IPS-18a (cell line): ENCODE results near the gene ROBO1.

ENCODE experiments used
- H3K27ac ChIP-seq: one replicate; pipeline ENCODE4 v1.5.1; 2013; ENCODE audit warnings: low read length
- H3K27me3 ChIP-seq: one replicate; pipeline ENCODE4 v1.6.1; 2013; ENCODE audit warnings: mild to moderate bottlenecking, low read length; ENCODE audit not compliant: control insufficient read depth, insufficient read depth
- H3K36me3 ChIP-seq: one replicate; pipeline ENCODE4 v1.6.1; 2013; ENCODE audit warnings: low read depth, low read length; ENCODE audit not compliant: control insufficient read depth
- H3K4me1 ChIP-seq: one replicate; pipeline ENCODE4 v1.6.1; 2013; ENCODE audit warnings: low read depth, low read length; ENCODE audit not compliant: control insufficient read depth
- H3K4me3 ChIP-seq: one replicate; pipeline ENCODE4 v1.5.1; 2013; ENCODE audit warnings: low read length
- H3K9ac ChIP-seq: one replicate; pipeline ENCODE4 v1.6.1; 2013; ENCODE audit warnings: mild to moderate bottlenecking, low read length, moderate library complexity
- H3K9me3 ChIP-seq: one replicate; pipeline ENCODE4 v1.6.1; 2013; ENCODE audit warnings: low read depth, low read length; ENCODE audit not compliant: control insufficient read depth

The ROBO1 gene

GRCh38 chr3:79497447-79498111, 270.2 kb downstream of the ROBO1 start:
- Histone ChIP-seq H3K9ac (no peak overlapping the region), H3K27ac (no peak overlapping the region), H3K27me3 (no peaks in the 10 kb centered on the region), H3K9me3 (no peaks in the 10 kb centered on the region), H3K36me3 (no peaks in the 10 kb centered on the region), H3K4me3 (no peak overlapping the region), H3K4me1 (no peaks in the 10 kb centered on the region)

- Histone ChIP-seq H3K27me3 (no peaks in the 10 kb centered on the region), H3K9ac (no peak overlapping the region), H3K9me3 (no peaks in the 10 kb centered on the region), H3K27ac (no peak overlapping the region), H3K4me3 (no peak overlapping the region), H3K36me3 (no peaks in the 10 kb centered on the region), H3K4me1 (peaks cover 6% of the 10 kb centered on the region)
These were observed 276.7 kb downstream of the ROBO1 start for GRCh38 chr3:79491029-79491641.

GRCh38 chr3:79490165-79491028, 277.4 kb downstream of the ROBO1 start:
- no peak overlapping the region for H3K4me3 ChIP-seq
- H3K9ac ChIP-seq: no peak overlapping the region
- no peaks in the 10 kb centered on the region for H3K9me3 ChIP-seq
- H3K36me3 ChIP-seq: no peaks in the 10 kb centered on the region
- no peaks in the 10 kb centered on the region for H3K27me3 ChIP-seq
- peaks cover 6% of the 10 kb centered on the region for H3K4me1 ChIP-seq
- no peak overlapping the region for H3K27ac ChIP-seq

- H3K4me1 ChIP-seq: peaks cover 6% of the 10 kb centered on the region
- H3K27ac ChIP-seq: no peak overlapping the region
- no peaks in the 10 kb centered on the region for H3K9me3 ChIP-seq
- no peak overlapping the region for H3K4me3 ChIP-seq
- H3K36me3 ChIP-seq: no peaks in the 10 kb centered on the region
- H3K27me3 ChIP-seq: no peaks in the 10 kb centered on the region
- no peak overlapping the region for H3K9ac ChIP-seq
These were observed 279.4 kb downstream of the ROBO1 start for GRCh38 chr3:79488407-79488806.

GRCh38 chr3:79480746-79481145, 287.1 kb downstream of the ROBO1 start:
- Histone ChIP-seq H3K27me3 (no peaks in the 10 kb centered on the region), H3K9ac (no peak overlapping the region), H3K9me3 (no peaks in the 10 kb centered on the region), H3K36me3 (no peaks in the 10 kb centered on the region), H3K27ac (no peak overlapping the region), H3K4me3 (no peak overlapping the region), H3K4me1 (peaks cover 3% of the 10 kb centered on the region)

GRCh38 chr3:79478620-79479019, 289.2 kb downstream of the ROBO1 start:
- Histone ChIP-seq H3K4me3 (no peak overlapping the region), H3K27ac (no peak overlapping the region), H3K27me3 (no peaks in the 10 kb centered on the region), H3K4me1 (peaks cover 3% of the 10 kb centered on the region), H3K9me3 (no peaks in the 10 kb centered on the region), H3K36me3 (no peaks in the 10 kb centered on the region), H3K9ac (no peak overlapping the region)

GRCh38 chr3:79477242-79477641, 290.6 kb downstream of the ROBO1 start:
- Histone ChIP-seq H3K36me3 (no peaks in the 10 kb centered on the region), H3K4me3 (no peak overlapping the region), H3K4me1 (peaks cover 3% of the 10 kb centered on the region), H3K9me3 (no peaks in the 10 kb centered on the region), H3K27ac (no peak overlapping the region), H3K9ac (no peak overlapping the region), H3K27me3 (no peaks in the 10 kb centered on the region)

GRCh38 chr3:79473993-79474392, 293.8 kb downstream of the ROBO1 start:
- no peaks in the 10 kb centered on the region for H3K27me3 ChIP-seq
- H3K9me3 ChIP-seq: no peaks in the 10 kb centered on the region
- H3K36me3 ChIP-seq: no peaks in the 10 kb centered on the region
- H3K4me3 ChIP-seq: no peak overlapping the region
- H3K27ac ChIP-seq: no peak overlapping the region
- no peak overlapping the region for H3K9ac ChIP-seq
- H3K4me1 ChIP-seq: no peaks in the 10 kb centered on the region

GRCh38 chr3:79467721-79468120, 300.1 kb downstream of the ROBO1 start:
- Histone ChIP-seq H3K4me3 (no peak overlapping the region), H3K9me3 (no peaks in the 10 kb centered on the region), H3K27me3 (no peaks in the 10 kb centered on the region), H3K36me3 (no peaks in the 10 kb centered on the region), H3K9ac (no peak overlapping the region), H3K4me1 (peaks cover 3% of the 10 kb centered on the region), H3K27ac (no peak overlapping the region)

GRCh38 chr3:79461129-79461792, 306.5 kb downstream of the ROBO1 start:
- Histone ChIP-seq H3K9ac (no peak overlapping the region), H3K27ac (no peak overlapping the region), H3K27me3 (no peaks in the 10 kb centered on the region), H3K4me3 (no peak overlapping the region), H3K4me1 (no peaks in the 10 kb centered on the region), H3K36me3 (no peaks in the 10 kb centered on the region), H3K9me3 (no peaks in the 10 kb centered on the region)

GRCh38 chr3:79453600-79453999, 314.2 kb downstream of the ROBO1 start:
- H3K9me3 ChIP-seq: no peaks in the 10 kb centered on the region
- no peaks in the 10 kb centered on the region for H3K36me3 ChIP-seq
- no peak overlapping the region for H3K27ac ChIP-seq
- no peaks in the 10 kb centered on the region for H3K27me3 ChIP-seq
- no peaks in the 10 kb centered on the region for H3K4me1 ChIP-seq
- no peak overlapping the region for H3K9ac ChIP-seq
- no peak overlapping the region for H3K4me3 ChIP-seq
